Kidney epithelial cell (primary cell): Measurements from ENCODE around the gene MYO1G. TPM values are rescaled to one million over a fixed set of nuclear protein-coding genes. Genes with fewer than 3 reads are reported as not detected.

ENCODE experiments used
- DNase-seq: peaks from one replicate; pipeline ENCODE4 v3.0.0-alpha.2; 2010; ENCODE audit warnings: low read depth
- H3K27me3 ChIP-seq: 2 replicates; pipeline ENCODE4 v1.6.0; 2011; ENCODE audit warnings: low read length; ENCODE audit not compliant: control insufficient read depth, insufficient read depth
- H3K36me3 ChIP-seq: 2 replicates; pipeline ENCODE4 v1.5.1; 2011; ENCODE audit warnings: low read length; ENCODE audit not compliant: control insufficient read depth, insufficient read depth
- H3K4me3 ChIP-seq: 2 replicates; pipeline ENCODE4 v1.5.1; 2011; ENCODE audit warnings: low read depth, mild to moderate bottlenecking, control low read depth, low read length
- CTCF ChIP-seq: IDR thresholded peaks from 2 replicates; pipeline ENCODE4 v1.5.1; 2011; ENCODE audit warnings: mild to moderate bottlenecking, moderate library complexity, low read length, control low read depth, inconsistent platforms; ENCODE audit not compliant: insufficient read depth, poor library complexity, severe bottlenecking
- total RNA-seq: library from RNA; depleted of rRNA; stranded (reverse); fragments of >200 nt; gene quantifications from 2 replicates; pipeline ENCODE4 v1.2.3, GENCODE V29; 2015

MYO1G gene
- total RNA-seq, 1 donor from 2014 or later: 0.04 TPM

GRCh38 chr7:44971188-44971901, 7.5 kb downstream of the MYO1G start:
- Histone ChIP-seq H3K36me3 (no peaks in the 10 kb centered on the region), H3K27me3 (no peaks in the 10 kb centered on the region), H3K4me3 (no peak overlapping the region)
- no peak for DNase-seq
- no peak for TF ChIP-seq CTCF

- no peaks in the 10 kb centered on the region for H3K36me3 ChIP-seq
- H3K27me3 ChIP-seq: no peaks in the 10 kb centered on the region
- no peak for DNase-seq
- H3K4me3 ChIP-seq: no peak overlapping the region
- no peak for TF ChIP-seq CTCF
Observed at GRCh38 chr7:44970523-44971051, 8.2 kb downstream of the MYO1G start.

- DNase-seq: no peak
- no peak overlapping the region for H3K4me3 ChIP-seq
- no peak for TF ChIP-seq CTCF
- H3K36me3 ChIP-seq: no peaks in the 10 kb centered on the region
- no peaks in the 10 kb centered on the region for H3K27me3 ChIP-seq
Observed at GRCh38 chr7:44969701-44970522, 8.9 kb downstream of the MYO1G start.

GRCh38 chr7:44969049-44969700, 9.6 kb downstream of the MYO1G start:
- Histone ChIP-seq H3K4me3 (no peak overlapping the region), H3K27me3 (no peaks in the 10 kb centered on the region), H3K36me3 (no peaks in the 10 kb centered on the region)
- no peak for DNase-seq
- no peak for TF ChIP-seq CTCF

- DNase-seq: no peak
- no peaks in the 10 kb centered on the region for H3K36me3 ChIP-seq
- H3K4me3 ChIP-seq: no peak overlapping the region
- peak; percentile 28 for TF ChIP-seq CTCF
- peaks cover under 1% of the 10 kb centered on the region for H3K27me3 ChIP-seq
Observed at GRCh38 chr7:44967571-44968446, 11.0 kb downstream of the MYO1G start.
